ENCODE data around the gene ARMC2.

DNA sequence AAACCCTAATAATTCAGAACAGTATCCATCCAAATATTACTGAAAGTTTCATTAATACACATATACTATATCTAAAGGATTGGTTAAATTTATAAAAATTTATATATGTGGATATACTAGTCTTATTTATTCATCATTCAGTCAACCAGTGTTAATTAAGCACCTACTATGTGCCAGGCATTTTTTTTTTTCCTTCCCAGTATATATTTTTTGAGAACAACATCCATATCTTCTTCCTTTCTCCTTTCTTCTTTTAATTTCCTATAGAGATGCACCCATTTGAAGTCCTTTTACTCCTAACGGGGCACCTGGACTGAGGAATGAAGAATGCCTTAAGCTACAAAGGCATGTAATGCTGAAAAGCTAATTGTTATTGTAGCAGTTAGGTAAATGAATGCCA is 173.6 kb downstream of the ARMC2 start:
- TF ChIP-seq EZH2 (IDR thresholded peaks at IDR 0.05; ENCODE audit: insufficient read depth, poor library complexity, severe bottlenecking) (no peak), EZH2phosphoT487 (IDR thresholded peaks at IDR 0.05; ENCODE audit: insufficient read depth, low read depth) (no peak)

Measured in GM23248 (cell line).